ENCODE data around the gene RFT1. TPM values are rescaled to one million over a fixed set of nuclear protein-coding genes. Genes with fewer than 3 reads are reported as not detected.

The RFT1 gene
- total and polyA plus RNA-seq, 2 donors (not counting 3 experiments of a cell fraction or from before 2014, with no cell fraction given), result 29.8 to 39.9 TPM

GRCh38 chr3:53160660-53161449 lies 30.6 kb upstream of the RFT1 start, which contains the start of gene PRKCD:
PRKCD (plus strand) TSS chr3:53161209; CDS start chr3:53178423, 17,214 bp downstream.
- no TSS peak for BruUV-seq (replicated peaks)
- H3K9me3 ChIP-seq (replicated peaks; ENCODE audit: control insufficient read depth, insufficient read depth, low read length), result no peaks in the 10 kb centered on the region
- FAIRE-seq (peak; percentile 91), DNase-seq (ENCODE audit: low read depth, low spot score) (peak; percentile 78)
- no peaks in the 10 kb centered on the region for H4K20me1 ChIP-seq (replicated peaks; ENCODE audit: control insufficient read depth, extremely low read depth, insufficient read depth, low read length)
- peak within 1 kb of the TSS; percentile 57 for H3K27ac ChIP-seq (ENCODE audit: insufficient read depth, low read depth, low read length)
- H3K4me2 ChIP-seq (ENCODE audit: insufficient read depth, low read length), result peak within 1 kb of the TSS; percentile 72
- intact Hi-C loops (cut with micrococcal nuclease) (loop anchor here (2.0 kb wide), 1 partner anchor 34 kb away; no protein-coding TSS in a partner anchor), dilution Hi-C loops (cut with MboI; ENCODE audit: extremely low pct_ligation_motif_present, low sequenced_read_pairs) (no loop called here)
- POLR2A ChIA-PET, result interaction anchor here (0.6 to 1.0 kb wide), 2 partner anchors 9 to 44 kb away, joined by 4 to 6 read pairs; no protein-coding TSS in a partner anchor
- TF ChIP-seq POLR2AphosphoS5 (IDR thresholded peaks at IDR 0.05; ENCODE audit: insufficient read depth, low read depth, low read length) (peak; percentile 51), POLR2A (IDR thresholded peaks at IDR 0.05; ENCODE audit: low read depth, low read length) (peak; percentile 32), MAX (IDR thresholded peaks at IDR 0.05; ENCODE audit: insufficient read depth, insufficient read length) (no peak), GATA2 (IDR thresholded peaks at IDR 0.05; ENCODE audit: insufficient read depth, insufficient read length, low read depth, low read length) (no peak), JUN (IDR thresholded peaks at IDR 0.05; ENCODE audit: borderline replicate concordance, insufficient read depth, insufficient read length, low read depth) (no peak), MYC (IDR thresholded peaks at IDR 0.05; ENCODE audit: low read depth, low read length) (no peak), EZH2 (IDR thresholded peaks at IDR 0.05; ENCODE audit: borderline replicate concordance, low read depth, low read length, severe bottlenecking) (no peak), FOS (IDR thresholded peaks at IDR 0.05; ENCODE audit: borderline replicate concordance, insufficient read depth, low read length) (no peak)
- TF ChIP-seq, protein P1, sequence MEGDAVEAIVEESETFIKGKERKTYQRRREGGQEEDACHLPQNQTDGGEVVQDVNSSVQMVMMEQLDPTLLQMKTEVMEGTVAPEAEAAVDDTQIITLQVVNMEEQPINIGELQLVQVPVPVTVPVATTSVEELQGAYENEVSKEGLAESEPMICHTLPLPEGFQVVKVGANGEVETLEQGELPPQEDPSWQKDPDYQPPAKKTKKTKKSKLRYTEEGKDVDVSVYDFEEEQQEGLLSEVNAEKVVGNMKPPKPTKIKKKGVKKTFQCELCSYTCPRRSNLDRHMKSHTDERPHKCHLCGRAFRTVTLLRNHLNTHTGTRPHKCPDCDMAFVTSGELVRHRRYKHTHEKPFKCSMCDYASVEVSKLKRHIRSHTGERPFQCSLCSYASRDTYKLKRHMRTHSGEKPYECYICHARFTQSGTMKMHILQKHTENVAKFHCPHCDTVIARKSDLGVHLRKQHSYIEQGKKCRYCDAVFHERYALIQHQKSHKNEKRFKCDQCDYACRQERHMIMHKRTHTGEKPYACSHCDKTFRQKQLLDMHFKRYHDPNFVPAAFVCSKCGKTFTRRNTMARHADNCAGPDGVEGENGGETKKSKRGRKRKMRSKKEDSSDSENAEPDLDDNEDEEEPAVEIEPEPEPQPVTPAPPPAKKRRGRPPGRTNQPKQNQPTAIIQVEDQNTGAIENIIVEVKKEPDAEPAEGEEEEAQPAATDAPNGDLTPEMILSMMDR (IDR thresholded peaks at IDR 0.05; ENCODE audit: extremely low read depth in 1 of 2, insufficient read depth in 1 of 2, low read depth in 1 of 2, low read length in 2 of 2), result peak; percentile 29 to 63
- H3K4me3 ChIP-seq (replicated peaks in 1 of 3; ENCODE audit: insufficient read depth in 1 of 3, low read depth in 1 of 3, low read length in 3 of 3), result peak within 1 kb of the TSS; percentile 57 to 87 (median 64)
- peaks cover 21% of the 10 kb centered on the region for H3K4me1 ChIP-seq (ENCODE audit: control insufficient read depth, extremely low read depth, insufficient read depth, low read length)
- peak within 1 kb of the TSS; percentile 65 for H3K9ac ChIP-seq (replicated peaks; ENCODE audit: extremely low read depth, insufficient read depth, low read length)
- CTCF ChIA-PET, result interaction anchor here (0.6 to 3.2 kb wide), 7 partner anchors 10 to 1518 kb away, joined by 3 to 34 read pairs (median 3); no protein-coding TSS in a partner anchor
- no peaks in the 10 kb centered on the region for H3K9me1 ChIP-seq (replicated peaks; ENCODE audit: control insufficient read depth, extremely low read depth, insufficient read depth, low read length)
- peaks cover 4% of the 10 kb centered on the region for H3K79me2 ChIP-seq (ENCODE audit: control insufficient read depth, insufficient read depth, low read length)
- H3K27me3 ChIP-seq (ENCODE audit: control insufficient read depth in 2 of 2, insufficient read depth in 2 of 2, low read length in 2 of 2), result peaks cover 0 to 2% of the 10 kb centered on the region in 2 experiments
- peak within 1 kb of the TSS; percentile 86 for H2AFZ ChIP-seq (ENCODE audit: low read depth, low read length)
- H3K36me3 ChIP-seq (ENCODE audit: control insufficient read depth in 2 of 2, extremely low read depth in 1 of 2, insufficient read depth in 2 of 2, low read length in 2 of 2), result no peaks in the 10 kb centered on the region
